Endothelial cell of umbilical vein (primary cell): ENCODE measurements around the gene PDK2. TPM values are rescaled to one million over a fixed set of nuclear protein-coding genes. Genes with fewer than 3 reads are reported as not detected.

Experiments
- BruUV-seq: library from RNA; stranded (reverse); fragments of 400-500 nt; replicated peaks from 2 replicates; lab custom pipeline; 2021; lab: Mats Ljungman, UMichigan
- CTCF ChIA-PET: fragments of 300-600, 350-600 bp; sonication (Branson Sonifier 250); formaldehyde crosslinking; loops from one replicate; lab custom pipeline; 2021; ENCODE audit warnings: antibody characterized with exemption, inconsistent platforms; lab: Charles Lee
- POLR2A ChIA-PET: fragments of 300-600, 350-600 bp; sonication (Branson Sonifier 250); formaldehyde crosslinking; loops from one replicate; lab custom pipeline; 2021; ENCODE audit warnings: antibody characterized with exemption, inconsistent platforms; lab: Charles Lee
- DNase-seq: peaks from one replicate; pipeline ENCODE4 v3.0.0-alpha.2; 2011; ENCODE audit warnings: low read depth, low spot score
- FAIRE-seq: peaks from 2 replicates; lab custom pipeline; 2011; peaks lifted over from hg19 to GRCh38; lab: Jason Lieb, UNC
- H2AFZ ChIP-seq: 2 replicates; pipeline ENCODE4 v1.6.0; 2012; ENCODE audit warnings: low read depth, low read length, control low read depth, inconsistent platforms
- H3K27ac ChIP-seq: 2 replicates; pipeline ENCODE4 v1.5.1; 2011; ENCODE audit warnings: low read depth, mild to moderate bottlenecking, control low read depth, low read length, moderate library complexity; ENCODE audit not compliant: insufficient read depth
- H3K27me3 ChIP-seq, 2 experiments: 2 replicates each; pipeline versions ENCODE4 v1.6.0 to v1.6.1; 2011; ENCODE audit warnings: low read length in 2 of 2, mixed read lengths in 1 of 2; ENCODE audit not compliant: control insufficient read depth in 2 of 2, insufficient read depth in 2 of 2
- H3K36me3 ChIP-seq, 2 experiments: 2 replicates in 1 of 2; 3 replicates in 1 of 2; pipeline ENCODE4 v1.5.1; 2011; ENCODE audit warnings: low read length in 2 of 2, mild to moderate bottlenecking in 1 of 2, moderate library complexity in 1 of 2; ENCODE audit not compliant: control insufficient read depth in 2 of 2, insufficient read depth in 2 of 2; ENCODE audit errors: extremely low read depth in 1 of 2
- H3K4me1 ChIP-seq: 3 replicates; pipeline ENCODE4 v1.5.1; 2011; ENCODE audit warnings: mild to moderate bottlenecking, low read length; ENCODE audit not compliant: control insufficient read depth, insufficient read depth; ENCODE audit errors: extremely low read depth
- H3K4me2 ChIP-seq: 2 replicates; pipeline ENCODE4 v1.6.1; 2011; ENCODE audit warnings: low read length, control low read depth, mixed read lengths; ENCODE audit not compliant: insufficient read depth
- H3K4me3 ChIP-seq, 3 experiments: fragments of 200-600 bp in 1 of 3; sonication (generic), shearing (Covaris generic) in 1 of 3; replicated peaks in 1 of 3; 2 replicates each; pipeline ENCODE4 v1.5.1; 2011 to 2016; ENCODE audit warnings: control low read depth in 3 of 3, low read length in 3 of 3, mild to moderate bottlenecking in 2 of 3, inconsistent platforms in 1 of 3, low read depth in 1 of 3, moderate library complexity in 1 of 3; ENCODE audit not compliant: insufficient read depth in 1 of 3
- H3K79me2 ChIP-seq: 2 replicates; pipeline ENCODE4 v1.6.0; 2012; ENCODE audit warnings: low read length, inconsistent platforms; ENCODE audit not compliant: control insufficient read depth, insufficient read depth
- H3K9ac ChIP-seq: replicated peaks from 2 replicates; pipeline ENCODE3; 2011; ENCODE audit warnings: low read length, control low read depth; ENCODE audit not compliant: insufficient read depth; ENCODE audit errors: extremely low read depth
- H3K9me1 ChIP-seq: replicated peaks from 3 replicates; pipeline ENCODE4 v1.6.0; 2011; ENCODE audit warnings: mild to moderate bottlenecking, low read length; ENCODE audit not compliant: control insufficient read depth, insufficient read depth; ENCODE audit errors: extremely low read depth
- H3K9me3 ChIP-seq: replicated peaks from 2 replicates; pipeline ENCODE4 v1.5.1; 2012; ENCODE audit warnings: low read length, inconsistent platforms; ENCODE audit not compliant: control insufficient read depth, insufficient read depth
- H4K20me1 ChIP-seq: replicated peaks from 2 replicates; pipeline ENCODE3; 2011; ENCODE audit warnings: mild to moderate bottlenecking, low read length; ENCODE audit not compliant: control insufficient read depth, insufficient read depth; ENCODE audit errors: extremely low read depth
- CTCF ChIP-seq, 2 donors: IDR thresholded peaks; 1 replicate in 1 of 2; 2 replicates in 1 of 2; pipeline ENCODE4 v1.5.1; 2011; ENCODE audit warnings: low read length in 2 of 2, mild to moderate bottlenecking in 2 of 2, moderate library complexity in 2 of 2, control low read depth in 1 of 2, inconsistent platforms in 1 of 2, low read depth in 1 of 2; ENCODE audit not compliant: insufficient read depth in 1 of 2; ENCODE audit errors: extremely low read depth in 1 of 2
- EZH2 ChIP-seq: IDR thresholded peaks from 2 replicates; pipeline ENCODE4 v1.6.1; 2012; ENCODE audit warnings: borderline replicate concordance, low read depth, mild to moderate bottlenecking, moderate library complexity, low read length, inconsistent platforms; ENCODE audit not compliant: severe bottlenecking
- FOS ChIP-seq: IDR thresholded peaks from 2 replicates; pipeline ENCODE4 v1.6.1; 2011; ENCODE audit warnings: mild to moderate bottlenecking, low read length, moderate library complexity, borderline replicate concordance; ENCODE audit not compliant: insufficient read depth
- GATA2 ChIP-seq: IDR thresholded peaks from 2 replicates; pipeline ENCODE4 v1.7.0; 2011; ENCODE audit warnings: low read depth, mild to moderate bottlenecking, moderate library complexity, mixed read lengths, low read length; ENCODE audit not compliant: insufficient read length, insufficient read depth
- JUN ChIP-seq: IDR thresholded peaks from 2 replicates; pipeline ENCODE4 v1.6.1; 2011; ENCODE audit warnings: borderline replicate concordance, low read depth; ENCODE audit not compliant: insufficient read length, insufficient read depth
- MAX ChIP-seq: IDR thresholded peaks from 2 replicates; pipeline ENCODE4 v1.6.1; 2011; ENCODE audit not compliant: insufficient read depth, insufficient read length
- MYC ChIP-seq: IDR thresholded peaks from one replicate; pipeline ENCODE4 v1.6.1; 2011; ENCODE audit warnings: mild to moderate bottlenecking, low read depth, low read length
- POLR2A ChIP-seq: IDR thresholded peaks from 2 replicates; pipeline ENCODE4 v1.6.1; 2012; ENCODE audit warnings: low read depth, mild to moderate bottlenecking, control low read depth, low read length
- POLR2AphosphoS5 ChIP-seq: IDR thresholded peaks from 2 replicates; pipeline ENCODE4 v1.6.1; 2012; ENCODE audit warnings: low read depth, mild to moderate bottlenecking, control low read depth, low read length, moderate library complexity; ENCODE audit not compliant: insufficient read depth
- dilution Hi-C: fragments of 300-500 bp; cut with MboI; formaldehyde crosslinking; loops from one replicate; pipeline ENCODE4 v1.15.0; 2019; ENCODE audit warnings: low sequenced_read_pairs; ENCODE audit not compliant: extremely low pct_ligation_motif_present
- intact Hi-C: fragments of 100-400 bp; cut with micrococcal nuclease; formaldehyde crosslinking; loops from one replicate; pipeline ENCODE4 v1.10.0; 2022
- polyA plus RNA-seq, 4 experiments: library from polyadenylated mRNA; depleted of rRNA in 3 of 4; stranded (reverse) in 3 of 4; unstranded in 1 of 4; fragments of >200 nt; gene quantifications; 2 replicates each; pipeline versions ENCODE4 v1.2.1 to v1.2.3, GENCODE V29; 2011 to 2012; ENCODE audit warnings: missing spikeins in 1 of 4
- total RNA-seq: library from RNA; stranded (reverse); gene quantifications from 2 replicates; pipeline ENCODE4 v1.2.3, GENCODE V29; 2021

PDK2 gene
- total and polyA plus RNA-seq, 2 donors (not counting 3 experiments of a cell fraction or from before 2014, with no cell fraction given), result 21.3 to 114 TPM

GRCh38 chr17:50144355-50144754 is 49.2 kb downstream of the PDK2 start:
- TF ChIP-seq MYC (no peak), POLR2A (no peak), FOS (no peak), POLR2AphosphoS5 (no peak), GATA2 (no peak), MAX (peak; percentile 8), EZH2 (no peak), CTCF (IDR thresholded peaks at IDR 0.05; ENCODE audit: extremely low read depth in 1 of 2, insufficient read depth in 1 of 2, low read depth in 1 of 2, low read length in 2 of 2) (no peak), JUN (no peak)
- CTCF ChIA-PET, result no interaction called here
- FAIRE-seq (no peak), DNase-seq (no peak)
- H2AFZ ChIP-seq, result no peak overlapping the region
- H3K9me1 ChIP-seq, result no peaks in the 10 kb centered on the region
- H3K27me3 ChIP-seq, result no peaks in the 10 kb centered on the region
- no TSS peak for BruUV-seq
- H4K20me1 ChIP-seq, result no peaks in the 10 kb centered on the region
- no peak overlapping the region for H3K4me3 ChIP-seq
- peaks cover 69% of the 10 kb centered on the region for H3K79me2 ChIP-seq
- H3K4me1 ChIP-seq, result peaks cover 51% of the 10 kb centered on the region
- intact Hi-C loops, result no loop called here
- no peak overlapping the region for H3K27ac ChIP-seq
- peaks cover 3 to 37% of the 10 kb centered on the region in 2 experiments for H3K36me3 ChIP-seq
- H3K9ac ChIP-seq, result no peak overlapping the region
- POLR2A ChIA-PET, result no interaction called here
- dilution Hi-C loops, result no loop called here
- H3K4me2 ChIP-seq, result no peak overlapping the region
- H3K9me3 ChIP-seq, result no peaks in the 10 kb centered on the region
